Heart left ventricle (tissue), 13 donors: ENCODE data around the gene ARID5A.

Experiments
- POLR2A ChIP-seq, 2 donors: fragments of 450-650 bp; IDR thresholded peaks; one replicate each; pipeline ENCODE4 v1.6.1; 2017; ENCODE audit warnings: antibody characterized with exemption in 2 of 2, mild to moderate bottlenecking in 2 of 2, moderate library complexity in 2 of 2
- TF ChIP-seq, protein P1 (sequence below), 12 donors: fragments of 200-600 bp; sonication (generic) in 4 of 12; IDR thresholded peaks; one replicate each; pipeline versions ENCODE4 v1.5.0 to v1.8.0; 2018 to 2022; ENCODE audit warnings: antibody characterized with exemption in 12 of 12, mild to moderate bottlenecking in 5 of 12
- donor health status: ischemic (EF 13 %, LVEDD 7.1; RV severe dilation, severe dysfunction).
- donor health status: DM: no; HTN: yes; CAD: no.
- donor health status: DM: no; HTN: no; CAD: no.
- donor health status: ischemic (EF 25% LVEDD 6.9; RV normal size, moderate dysfunction).
- donor health status: ischemic (EF 25% LVEDD 5.7; RV mildly dilated, moderate dysfunction).
- donor health status: ischemic (EF 35%, LVEDD 5.7; RV mildly dilated, moderate dysfunction).
- donor health status: nonischemic (EF 11% LVEDD 7.7; RV severe dilation, severe dysfunction).
- donor health status: DM: yes; HTN: yes; CAD: no.
- donor health status: PGD.
- donor health status: ischemic (EF 29% LVEDD 5.4; RV normal size, mild dysfunction).
- donor health status: nonischemic (EF 23%, LVEDD 6.1; RV moderate dilation, normal function).

DNA sequence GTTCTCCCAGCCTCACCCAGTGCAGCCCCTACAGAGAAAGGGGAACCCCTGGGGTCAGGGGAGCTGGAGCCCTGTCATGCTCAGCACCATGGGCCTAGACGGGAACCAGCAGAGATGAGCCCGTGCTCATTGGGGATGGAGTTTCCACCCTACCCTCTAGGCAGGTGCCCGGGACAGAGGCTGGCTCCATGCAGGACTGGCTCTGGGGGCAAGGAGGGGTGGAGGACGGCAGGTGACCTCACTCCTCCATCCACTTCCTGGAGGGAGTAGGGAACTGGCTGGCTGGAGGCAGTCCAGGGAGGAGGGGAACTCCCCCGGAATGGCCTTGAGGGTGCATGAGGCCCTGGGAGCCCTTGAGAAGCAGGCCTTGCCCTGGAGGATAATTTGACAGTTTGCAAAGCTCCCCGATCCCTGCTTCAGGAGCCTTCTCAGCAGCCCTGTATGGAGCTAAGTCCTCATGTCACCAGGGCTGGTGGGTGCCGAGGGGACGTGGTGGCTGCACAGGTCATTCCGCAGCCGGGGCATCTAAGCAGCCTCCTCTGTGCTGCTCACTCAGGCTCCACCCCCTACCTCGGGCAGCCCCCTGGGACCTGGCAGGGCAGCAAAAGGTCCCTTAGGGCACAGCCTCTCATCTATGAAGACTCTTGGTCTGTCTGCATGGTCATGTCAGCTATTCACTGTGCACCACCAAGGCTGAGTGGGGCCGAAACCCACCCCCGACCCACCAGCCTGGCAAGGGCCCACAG, 33.5 kb upstream of the ARID5A start:
- TF ChIP-seq, protein P1, sequence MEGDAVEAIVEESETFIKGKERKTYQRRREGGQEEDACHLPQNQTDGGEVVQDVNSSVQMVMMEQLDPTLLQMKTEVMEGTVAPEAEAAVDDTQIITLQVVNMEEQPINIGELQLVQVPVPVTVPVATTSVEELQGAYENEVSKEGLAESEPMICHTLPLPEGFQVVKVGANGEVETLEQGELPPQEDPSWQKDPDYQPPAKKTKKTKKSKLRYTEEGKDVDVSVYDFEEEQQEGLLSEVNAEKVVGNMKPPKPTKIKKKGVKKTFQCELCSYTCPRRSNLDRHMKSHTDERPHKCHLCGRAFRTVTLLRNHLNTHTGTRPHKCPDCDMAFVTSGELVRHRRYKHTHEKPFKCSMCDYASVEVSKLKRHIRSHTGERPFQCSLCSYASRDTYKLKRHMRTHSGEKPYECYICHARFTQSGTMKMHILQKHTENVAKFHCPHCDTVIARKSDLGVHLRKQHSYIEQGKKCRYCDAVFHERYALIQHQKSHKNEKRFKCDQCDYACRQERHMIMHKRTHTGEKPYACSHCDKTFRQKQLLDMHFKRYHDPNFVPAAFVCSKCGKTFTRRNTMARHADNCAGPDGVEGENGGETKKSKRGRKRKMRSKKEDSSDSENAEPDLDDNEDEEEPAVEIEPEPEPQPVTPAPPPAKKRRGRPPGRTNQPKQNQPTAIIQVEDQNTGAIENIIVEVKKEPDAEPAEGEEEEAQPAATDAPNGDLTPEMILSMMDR (IDR thresholded peaks at IDR 0.05) = no peak
- TF ChIP-seq POLR2A (IDR thresholded peaks at IDR 0.05) = no peak
